Activated B cell treated with CpG ODN at 0.5 μM for 24 hours (primary cell): Measurements from ENCODE around the gene ELAPOR1. TPM values are rescaled to one million over a fixed set of nuclear protein-coding genes. Genes with fewer than 3 reads are reported as not detected.

ENCODE experiments used
- ATAC-seq: fragments of 200-7000 bp; cut with Tn5 transposase; one replicate; pipeline ENCODE4 v1.10.0; 2021; ENCODE audit warnings: low read depth, mild to moderate bottlenecking, moderate library complexity
- CTCF ChIA-PET: fragments of 350-600 bp; sonication (Branson Sonifier 250); formaldehyde crosslinking; loops from one replicate; lab custom pipeline; 2021; ENCODE audit warnings: antibody characterized with exemption; lab: Charles Lee
- POLR2A ChIA-PET: fragments of 350-600 bp; sonication (Branson Sonifier 250); formaldehyde crosslinking; loops from one replicate; lab custom pipeline; 2021; ENCODE audit warnings: antibody characterized with exemption; lab: Charles Lee
- DNase-seq: peaks from one replicate; pipeline ENCODE4 v3.0.0; 2022
- H3K27ac Mint-ChIP-seq: one replicate; pipeline ENCODE4 v1.8.0; 2020; ENCODE audit warnings: mixed read lengths
- H3K27me3 Mint-ChIP-seq: one replicate; pipeline ENCODE4 v1.8.0; 2021; ENCODE audit warnings: mixed read lengths
- H3K36me3 Mint-ChIP-seq: one replicate; pipeline ENCODE4 v1.8.0; 2021; ENCODE audit warnings: low read depth, mixed read lengths
- H3K4me1 Mint-ChIP-seq: one replicate; pipeline ENCODE4 v1.8.0; 2021; ENCODE audit warnings: mixed read lengths
- H3K4me3 Mint-ChIP-seq: one replicate; pipeline ENCODE4 v1.8.0; 2020; ENCODE audit warnings: mild to moderate bottlenecking, mixed read lengths
- H3K9me3 Mint-ChIP-seq: one replicate; pipeline ENCODE4 v1.8.0; 2020; ENCODE audit warnings: mixed read lengths
- intact Hi-C: fragments of 100-400 bp; cut with micrococcal nuclease; formaldehyde crosslinking; loops from one replicate; pipeline ENCODE4 v1.15.1; 2024
- total RNA-seq: library from RNA; stranded (reverse); gene quantifications from 2 replicates; pipeline ENCODE4 v1.2.3, GENCODE V29; 2022
- TF ChIP-seq, protein P1 (sequence below): fragments of 200-600 bp; IDR thresholded peaks from one replicate; pipeline ENCODE4 v1.8.0; 2022; ENCODE audit warnings: antibody characterized with exemption, mild to moderate bottlenecking

The ELAPOR1 gene
- total RNA-seq, 1 donor from 2014 or later, result 0.38 TPM

DNA sequence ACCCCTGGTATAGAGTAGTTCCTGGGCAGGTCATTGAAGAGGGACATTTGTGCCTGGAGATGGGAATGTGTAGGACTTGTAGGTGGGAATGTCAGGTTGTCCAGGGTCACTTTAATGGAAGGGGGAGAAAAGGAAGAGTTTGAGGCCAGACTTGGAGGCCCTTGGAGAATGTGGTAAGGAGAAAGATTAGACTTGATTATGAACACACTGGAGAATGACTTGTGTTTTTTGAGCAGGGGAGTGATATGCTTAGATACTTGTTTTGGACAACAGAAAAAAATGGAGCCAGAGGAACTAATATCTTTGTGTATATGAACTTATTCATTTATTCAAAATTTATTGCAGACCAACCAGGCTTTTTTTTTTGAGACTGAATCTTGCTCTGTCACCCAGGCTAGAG is 17.9 kb downstream of the ELAPOR1 start:
- Mint-ChIP-seq H3K4me3 (no peak overlapping the region), H3K27me3 (no peaks in the 10 kb centered on the region), H3K9me3 (no peaks in the 10 kb centered on the region), H3K4me1 (peaks cover 15% of the 10 kb centered on the region), H3K27ac (no peak overlapping the region), H3K36me3 (no peaks in the 10 kb centered on the region)
- intact Hi-C loops, result no loop called here
- no peak for DNase-seq
- TF ChIP-seq, protein P1, sequence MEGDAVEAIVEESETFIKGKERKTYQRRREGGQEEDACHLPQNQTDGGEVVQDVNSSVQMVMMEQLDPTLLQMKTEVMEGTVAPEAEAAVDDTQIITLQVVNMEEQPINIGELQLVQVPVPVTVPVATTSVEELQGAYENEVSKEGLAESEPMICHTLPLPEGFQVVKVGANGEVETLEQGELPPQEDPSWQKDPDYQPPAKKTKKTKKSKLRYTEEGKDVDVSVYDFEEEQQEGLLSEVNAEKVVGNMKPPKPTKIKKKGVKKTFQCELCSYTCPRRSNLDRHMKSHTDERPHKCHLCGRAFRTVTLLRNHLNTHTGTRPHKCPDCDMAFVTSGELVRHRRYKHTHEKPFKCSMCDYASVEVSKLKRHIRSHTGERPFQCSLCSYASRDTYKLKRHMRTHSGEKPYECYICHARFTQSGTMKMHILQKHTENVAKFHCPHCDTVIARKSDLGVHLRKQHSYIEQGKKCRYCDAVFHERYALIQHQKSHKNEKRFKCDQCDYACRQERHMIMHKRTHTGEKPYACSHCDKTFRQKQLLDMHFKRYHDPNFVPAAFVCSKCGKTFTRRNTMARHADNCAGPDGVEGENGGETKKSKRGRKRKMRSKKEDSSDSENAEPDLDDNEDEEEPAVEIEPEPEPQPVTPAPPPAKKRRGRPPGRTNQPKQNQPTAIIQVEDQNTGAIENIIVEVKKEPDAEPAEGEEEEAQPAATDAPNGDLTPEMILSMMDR, result no peak
- CTCF ChIA-PET, result no interaction called here
- no peak for ATAC-seq
- POLR2A ChIA-PET, result no interaction called here

DNA sequence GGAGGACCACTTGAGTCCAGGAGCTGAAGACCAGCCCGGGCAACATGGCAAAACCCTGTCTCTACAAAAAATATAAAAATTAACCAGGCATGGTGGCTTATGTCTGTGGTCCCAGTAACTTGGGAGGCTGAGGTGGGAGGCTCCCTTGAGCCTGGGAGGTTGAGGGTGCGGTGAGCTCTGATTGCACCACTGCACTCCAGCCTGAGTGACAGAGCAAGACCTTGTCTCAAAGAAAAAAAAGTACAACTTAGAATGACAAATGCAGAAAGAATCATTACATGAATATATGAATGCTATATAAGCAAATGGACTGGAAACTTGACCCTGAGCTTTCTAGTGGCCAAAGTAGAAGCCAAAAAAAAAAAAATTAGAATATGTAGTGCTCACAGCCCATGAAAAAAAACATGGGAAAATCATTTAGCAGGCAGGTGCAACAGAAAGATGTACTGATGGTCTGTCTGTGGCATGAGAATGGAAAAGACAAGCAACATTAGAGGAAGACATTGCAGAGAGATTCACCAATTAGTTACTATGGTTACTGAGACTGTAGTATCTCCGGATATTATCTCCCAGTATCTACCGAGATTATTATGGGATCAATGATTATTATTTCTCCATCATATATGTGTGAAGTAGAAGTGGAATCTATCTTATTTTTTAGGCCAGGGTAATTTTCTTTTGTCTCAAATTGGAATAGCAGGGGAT is 19.2 kb downstream of the ELAPOR1 start:
- CTCF ChIA-PET, result no interaction called here
- intact Hi-C loops, result no loop called here
- H3K27me3 Mint-ChIP-seq, result no peaks in the 10 kb centered on the region
- POLR2A ChIA-PET, result no interaction called here
- TF ChIP-seq, protein P1, result no peak
- no peaks in the 10 kb centered on the region for H3K36me3 Mint-ChIP-seq
- H3K4me1 Mint-ChIP-seq, result peaks cover 15% of the 10 kb centered on the region
- H3K9me3 Mint-ChIP-seq, result no peaks in the 10 kb centered on the region
- DNase-seq (no peak), ATAC-seq (no peak)
- no peak overlapping the region for H3K4me3 Mint-ChIP-seq
- H3K27ac Mint-ChIP-seq, result no peak overlapping the region

DNA sequence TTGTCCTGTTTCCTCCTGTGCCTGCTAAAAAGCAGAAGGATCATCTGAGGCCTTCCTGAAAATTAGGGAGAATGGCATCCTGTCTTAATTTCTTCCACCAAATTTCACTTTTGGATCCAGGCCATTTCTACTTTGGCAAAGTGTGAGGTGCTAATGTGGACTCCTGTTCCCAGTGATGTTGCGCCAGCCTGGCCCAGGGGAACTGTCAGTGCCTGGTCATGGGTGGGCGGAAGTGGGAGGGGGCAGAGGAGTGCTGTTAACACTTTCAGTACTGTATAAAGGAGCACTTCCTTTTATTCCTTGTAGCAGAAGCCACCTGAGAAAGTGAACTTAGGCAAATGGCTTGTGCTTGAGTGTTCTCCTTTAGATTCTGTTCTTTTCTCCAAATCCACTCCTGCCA is 19.9 kb downstream of the ELAPOR1 start:
- Mint-ChIP-seq H3K4me1 (peaks cover 15% of the 10 kb centered on the region), H3K9me3 (no peaks in the 10 kb centered on the region), H3K36me3 (no peaks in the 10 kb centered on the region), H3K4me3 (no peak overlapping the region), H3K27me3 (no peaks in the 10 kb centered on the region), H3K27ac (no peak overlapping the region)
- DNase-seq (no peak), ATAC-seq (peak; percentile 74)
- CTCF ChIA-PET, result no interaction called here
- intact Hi-C loops, result no loop called here
- POLR2A ChIA-PET, result interaction anchor here (1.8 kb wide), 1 partner anchor 34 kb away, joined by 6 read pairs; no protein-coding TSS in a partner anchor
- TF ChIP-seq, protein P1, result no peak

DNA sequence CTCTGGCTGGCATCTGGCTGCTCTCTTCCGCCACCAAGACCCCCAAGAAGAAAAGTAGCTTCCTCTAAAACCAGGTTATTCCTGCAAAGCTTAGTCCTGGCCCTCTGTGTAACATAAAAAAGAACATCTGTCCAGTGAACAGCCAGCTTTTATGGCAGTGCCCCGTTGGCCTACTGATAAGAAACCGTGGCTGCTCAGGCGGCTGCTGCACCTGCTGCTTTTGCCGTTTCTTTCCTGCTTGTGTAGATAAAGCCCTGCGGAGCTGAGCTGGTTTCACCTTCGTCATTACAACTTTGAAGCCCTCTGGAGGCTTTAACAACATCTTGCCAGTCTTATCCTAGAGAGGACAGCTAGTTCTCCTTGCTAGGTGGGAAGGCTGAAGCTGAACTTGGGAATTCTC is 20.5 kb downstream of the ELAPOR1 start:
- POLR2A ChIA-PET, result interaction anchor here (1.8 kb wide), 1 partner anchor 34 kb away, joined by 6 read pairs; no protein-coding TSS in a partner anchor
- Mint-ChIP-seq H3K4me3 (no peak overlapping the region), H3K9me3 (no peaks in the 10 kb centered on the region), H3K27me3 (no peaks in the 10 kb centered on the region), H3K27ac (peak overlapping the region; percentile 12), H3K4me1 (peaks cover 15% of the 10 kb centered on the region), H3K36me3 (no peaks in the 10 kb centered on the region)
- CTCF ChIA-PET, result no interaction called here
- intact Hi-C loops, result no loop called here
- no peak for ATAC-seq
- no peak for DNase-seq
- TF ChIP-seq, protein P1, result no peak

DNA sequence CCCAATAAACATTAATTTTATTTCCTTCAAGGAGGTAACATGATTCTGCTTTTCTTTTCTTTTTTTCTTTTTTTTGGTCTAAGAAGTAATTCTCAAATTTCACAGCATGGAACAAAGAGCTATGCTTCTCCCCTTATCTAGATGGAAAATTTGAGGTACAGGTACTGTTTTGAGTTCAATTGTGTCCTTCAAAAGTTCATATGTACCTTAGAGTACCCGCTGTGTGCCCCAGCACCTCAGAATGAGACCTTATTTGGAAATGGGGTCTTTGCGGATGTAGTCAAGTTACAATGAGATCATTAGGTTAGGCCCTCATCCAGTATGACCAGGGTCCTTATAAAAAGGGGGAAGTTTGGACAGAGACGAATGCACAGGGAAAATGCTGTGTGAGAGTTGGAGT is 22.0 kb downstream of the ELAPOR1 start:
- Mint-ChIP-seq H3K27ac (no peak overlapping the region), H3K27me3 (no peaks in the 10 kb centered on the region), H3K4me1 (peaks cover 15% of the 10 kb centered on the region), H3K9me3 (no peaks in the 10 kb centered on the region), H3K36me3 (no peaks in the 10 kb centered on the region), H3K4me3 (no peak overlapping the region)
- ATAC-seq (no peak), DNase-seq (no peak)
- POLR2A ChIA-PET, result no interaction called here
- TF ChIP-seq, protein P1, result no peak
- CTCF ChIA-PET, result no interaction called here
- intact Hi-C loops, result no loop called here
